Natural killer cell (primary cell): ENCODE results near the gene KAT5. TPM values are rescaled to one million over a fixed set of nuclear protein-coding genes. Genes with fewer than 3 reads are reported as not detected.

Experiments
- ATAC-seq, 3 donors: fragments of 150-1000 bp in 2 of 3; fragments of 200-7000 bp in 1 of 3; cut with Tn5 transposase; 1 replicate in 1 of 3; 2 replicates in 2 of 3; pipeline ENCODE4 v1.10.0; 2021; ENCODE audit warnings: mild to moderate bottlenecking in 2 of 3, moderate library complexity in 2 of 3
- DNase-seq, 2 donors: peaks; one replicate each; pipeline versions ENCODE4 v3.0.0 to v3.0.0-alpha.2; 2013 to 2021; ENCODE audit warnings: mixed read lengths in 1 of 2
- H3K27ac ChIP-seq: one replicate; pipeline ENCODE4 v1.5.1; 2013; ENCODE audit warnings: mild to moderate bottlenecking, low read length
- H3K27me3 ChIP-seq: one replicate; pipeline ENCODE4 v1.6.1; 2013; ENCODE audit warnings: low read length; ENCODE audit not compliant: control insufficient read depth, insufficient read depth
- H3K36me3 ChIP-seq: one replicate; pipeline ENCODE4 v1.6.1; 2013; ENCODE audit warnings: low read length; ENCODE audit not compliant: control insufficient read depth, insufficient read depth
- H3K4me1 ChIP-seq: one replicate; pipeline ENCODE4 v1.6.1; 2013; ENCODE audit warnings: low read length; ENCODE audit not compliant: control insufficient read depth, insufficient read depth
- H3K4me3 ChIP-seq: one replicate; pipeline ENCODE4 v1.5.1; 2013; ENCODE audit warnings: low read length
- H3K9me3 ChIP-seq: one replicate; pipeline ENCODE4 v1.6.1; 2013; ENCODE audit warnings: low read length; ENCODE audit not compliant: control insufficient read depth, insufficient read depth
- H3K27ac Mint-ChIP-seq, 2 donors: one replicate each; pipeline ENCODE4 v1.8.0; 2022; ENCODE audit warnings: mild to moderate bottlenecking in 2 of 2, mixed read lengths in 2 of 2, moderate library complexity in 1 of 2
- H3K27me3 Mint-ChIP-seq, 2 donors: one replicate each; pipeline ENCODE4 v1.8.0; 2022; ENCODE audit warnings: low read depth in 2 of 2, mixed read lengths in 2 of 2
- H3K36me3 Mint-ChIP-seq: one replicate; pipeline ENCODE4 v1.8.0; 2022; ENCODE audit warnings: mixed read lengths
- H3K4me1 Mint-ChIP-seq, 2 donors: one replicate each; pipeline ENCODE4 v1.8.0; 2022; ENCODE audit warnings: mixed read lengths in 2 of 2
- H3K4me3 Mint-ChIP-seq: one replicate; pipeline ENCODE4 v1.8.0; 2022; ENCODE audit warnings: mild to moderate bottlenecking, moderate library complexity, mixed read lengths
- H3K9me3 Mint-ChIP-seq, 2 donors: one replicate each; pipeline ENCODE4 v1.8.0; 2022; ENCODE audit warnings: mixed read lengths in 2 of 2
- CTCF ChIP-seq: fragments of 200-600 bp; IDR thresholded peaks from one replicate; pipeline ENCODE4 v1.8.0; 2022; ENCODE audit warnings: antibody characterized with exemption
- WGBS: methylation state at CpG from one replicate; pipeline ENCODE4 v1.1.7; 2013; ENCODE audit warnings: missing lambda C conversion rate; ENCODE audit not compliant: insufficient coverage; 5-methylcytosine and 5-hydroxymethylcytosine counted together
- intact Hi-C: fragments of 100-400 bp; cut with micrococcal nuclease; formaldehyde crosslinking; loops from one replicate; pipeline ENCODE4 v1.14.2; 2022
- total RNA-seq, 4 donors: library from RNA; stranded (reverse); fragments of 120-200 nt in 1 of 4; gene quantifications; one replicate each; pipeline versions ENCODE4 v1.2.3 to v1.2.4, GENCODE V29; 2013 to 2022

KAT5 gene
- total RNA-seq, 3 donors from 2014 or later (not counting 1 experiment from before 2014, with no cell fraction given), result 140 to 155 (median 146) TPM

- Histone ChIP-seq H3K4me3 (no peak overlapping the region), H3K36me3 (peaks cover 6% of the 10 kb centered on the region), H3K27me3 (no peaks in the 10 kb centered on the region), H3K4me1 (peaks cover 23% of the 10 kb centered on the region), H3K9me3 (no peaks in the 10 kb centered on the region), H3K27ac (no peak overlapping the region)
- DNase-seq (no peak), ATAC-seq (no peak)
- 68% methylated on average over 4 of the region's 5 CpGs for WGBS
- no peaks in the 10 kb centered on the region for H3K27me3 Mint-ChIP-seq
- TF ChIP-seq CTCF, result no peak
- H3K36me3 Mint-ChIP-seq, result no peaks in the 10 kb centered on the region
- no peak overlapping the region for H3K4me3 Mint-ChIP-seq
- no peak overlapping the region for H3K27ac Mint-ChIP-seq
- intact Hi-C loops, result no loop called here
- H3K4me1 Mint-ChIP-seq, result peaks cover 0 to 26% of the 10 kb centered on the region in 2 donors
- no peaks in the 10 kb centered on the region for H3K9me3 Mint-ChIP-seq
Observed at GRCh38 chr11:65708451-65708850, 3.6 kb upstream of the KAT5 start.

- Mint-ChIP-seq H3K36me3 (no peaks in the 10 kb centered on the region), H3K27ac (no peak overlapping the region), H3K27me3 (no peaks in the 10 kb centered on the region), H3K4me1 (peaks cover 0 to 29% of the 10 kb centered on the region in 2 donors), H3K4me3 (no peak overlapping the region), H3K9me3 (no peaks in the 10 kb centered on the region)
- Histone ChIP-seq H3K36me3 (peaks cover 18% of the 10 kb centered on the region), H3K4me1 (peaks cover 23% of the 10 kb centered on the region), H3K9me3 (no peaks in the 10 kb centered on the region), H3K27me3 (no peaks in the 10 kb centered on the region), H3K27ac (no peak overlapping the region), H3K4me3 (no peak overlapping the region)
- no peak for TF ChIP-seq CTCF
- ATAC-seq (no peak), DNase-seq (no peak)
- WGBS, result 84% methylated on average over 8 of the region's 8 CpGs
- intact Hi-C loops, result loop anchor here (5.0 kb wide), 2 partner anchors 72 to 293 kb away; partner anchors contain the start of genes BANF1, EIF1AD and SIPA1
Observed at GRCh38 chr11:65709661-65710060, 2.4 kb upstream of the KAT5 start.

DNA sequence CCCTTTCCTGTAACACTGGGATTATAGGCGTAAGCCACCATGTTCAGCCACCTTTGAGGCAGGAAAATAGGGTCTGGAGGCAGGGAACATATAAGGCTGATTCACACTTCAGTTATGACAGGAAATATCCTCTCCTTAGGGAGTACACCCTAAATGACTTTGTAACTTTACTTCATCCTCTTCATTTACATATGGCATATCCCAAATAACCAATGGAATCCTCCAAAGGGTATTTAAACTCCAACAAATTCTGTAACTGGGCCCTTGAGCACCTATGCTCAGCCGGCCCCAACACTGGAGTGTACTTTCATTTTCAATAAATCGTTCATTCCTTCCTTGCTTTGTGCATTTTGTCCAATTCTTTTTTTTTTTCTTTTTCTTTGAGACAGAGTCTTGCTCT lies 1.6 kb upstream of the KAT5 start:
- Histone ChIP-seq H3K27me3 (no peaks in the 10 kb centered on the region), H3K4me1 (peaks cover 23% of the 10 kb centered on the region), H3K4me3 (no peak overlapping the region), H3K27ac (no peak overlapping the region), H3K9me3 (no peaks in the 10 kb centered on the region), H3K36me3 (peaks cover 25% of the 10 kb centered on the region)
- no peak overlapping the region for H3K4me3 Mint-ChIP-seq
- 86% methylated on average over 3 of the region's 3 CpGs for WGBS
- H3K9me3 Mint-ChIP-seq, result no peaks in the 10 kb centered on the region
- no peak for TF ChIP-seq CTCF
- no peak for ATAC-seq
- intact Hi-C loops, result loop anchor here (5.0 kb wide), 2 partner anchors 73 to 292 kb away; partner anchors contain the start of genes BANF1, EIF1AD and SIPA1
- H3K4me1 Mint-ChIP-seq, result peaks cover 0 to 29% of the 10 kb centered on the region in 2 donors
- H3K27ac Mint-ChIP-seq, result no peak overlapping the region
- no peaks in the 10 kb centered on the region for H3K27me3 Mint-ChIP-seq
- DNase-seq, result no peak
- H3K36me3 Mint-ChIP-seq, result no peaks in the 10 kb centered on the region

GRCh38 chr11:65712633-65713076 lies 603 bp downstream of the KAT5 start:
- intact Hi-C loops, result loop anchor here (1.0 to 5.0 kb wide), 3 partner anchors 8 to 290 kb away; partner anchors contain the start of genes BANF1, EIF1AD, RNASEH2C and SIPA1
- Histone ChIP-seq H3K27ac (peak overlapping the region; percentile 99), H3K36me3 (peaks cover 44% of the 10 kb centered on the region), H3K4me3 (peak overlapping the region; percentile 95), H3K4me1 (peaks cover 17% of the 10 kb centered on the region), H3K9me3 (no peaks in the 10 kb centered on the region), H3K27me3 (no peaks in the 10 kb centered on the region)
- H3K27ac Mint-ChIP-seq, result peak overlapping the region; percentile 95 to 99
- H3K4me1 Mint-ChIP-seq, result peaks cover 0 to 25% of the 10 kb centered on the region in 2 donors
- no peaks in the 10 kb centered on the region for H3K36me3 Mint-ChIP-seq
- no peaks in the 10 kb centered on the region for H3K9me3 Mint-ChIP-seq
- H3K4me3 Mint-ChIP-seq, result peak overlapping the region; percentile 94
- no peaks in the 10 kb centered on the region for H3K27me3 Mint-ChIP-seq
- DNase-seq, result no peak
- 54% methylated on average over 11 of the region's 11 CpGs for WGBS
- no peak for TF ChIP-seq CTCF
- ATAC-seq, result no peak
